IMR-90 (cell line): ENCODE results near the gene INPP1.

ENCODE experiments used
- CEBPB ChIP-seq: IDR thresholded peaks from 2 replicates; pipeline ENCODE4 v1.6.1; 2012; ENCODE audit warnings: low read depth, low read length, improper control_type of control experiment
- CHD1 ChIP-seq: IDR thresholded peaks from 2 replicates; pipeline ENCODE4 v1.6.1; 2012; ENCODE audit warnings: low read depth, low read length, improper control_type of control experiment
- CTCF ChIP-seq: conservative IDR thresholded peaks from 2 replicates; pipeline ENCODE4 v1.5.1; 2012; ENCODE audit warnings: mild to moderate bottlenecking, low read depth, low read length, improper control_type of control experiment
- FOS ChIP-seq: fragments of 150-350 bp; IDR thresholded peaks from 2 replicates; pipeline ENCODE4 v1.6.1; 2016; ENCODE audit warnings: low read depth, low read length
- MAFK ChIP-seq: IDR thresholded peaks from 2 replicates; pipeline ENCODE4 v1.6.1; 2012; ENCODE audit warnings: low read depth, low read length, improper control_type of control experiment
- MAZ ChIP-seq: IDR thresholded peaks from 2 replicates; pipeline ENCODE4 v1.6.1; 2012; ENCODE audit warnings: low read depth, mild to moderate bottlenecking, low read length, improper control_type of control experiment, moderate library complexity, borderline replicate concordance
- MXI1 ChIP-seq: IDR thresholded peaks from 2 replicates; pipeline ENCODE4 v1.6.1; 2012; ENCODE audit warnings: low read depth, mild to moderate bottlenecking, low read length, moderate library complexity, borderline replicate concordance
- POLR2A ChIP-seq: IDR thresholded peaks from 2 replicates; pipeline ENCODE4 v1.6.1; 2012; ENCODE audit warnings: mild to moderate bottlenecking, low read depth, low read length
- RAD21 ChIP-seq: IDR thresholded peaks from 2 replicates; pipeline ENCODE4 v1.6.1; 2012; ENCODE audit warnings: low read length, improper control_type of control experiment
- RCOR1 ChIP-seq: IDR thresholded peaks from 2 replicates; pipeline ENCODE4 v1.6.1; 2012; ENCODE audit warnings: mild to moderate bottlenecking, low read length, improper control_type of control experiment; ENCODE audit not compliant: insufficient replicate concordance
- RFX5 ChIP-seq: IDR thresholded peaks from 2 replicates; pipeline ENCODE4 v1.8.0; 2012; ENCODE audit warnings: low read depth, mild to moderate bottlenecking, low read length, moderate library complexity
- USF2 ChIP-seq: fragments of 150-350 bp; IDR thresholded peaks from 2 replicates; pipeline ENCODE4 v1.6.1; 2017; ENCODE audit warnings: mild to moderate bottlenecking, antibody characterized with exemption, low read length, low read depth

GRCh38 chr2:190320696-190321095 is 22.7 kb upstream of the INPP1 start:
- TF ChIP-seq MXI1: no peak
- no peak for TF ChIP-seq USF2
- TF ChIP-seq CTCF: no peak
- TF ChIP-seq FOS: no peak
- no peak for TF ChIP-seq CEBPB
- TF ChIP-seq POLR2A: no peak
- TF ChIP-seq RCOR1: no peak
- no peak for TF ChIP-seq CHD1
- no peak for TF ChIP-seq MAFK
- no peak for TF ChIP-seq MAZ
- no peak for TF ChIP-seq RFX5
- no peak for TF ChIP-seq RAD21
